ENCODE measurements around the gene NEMP1.

DNA sequence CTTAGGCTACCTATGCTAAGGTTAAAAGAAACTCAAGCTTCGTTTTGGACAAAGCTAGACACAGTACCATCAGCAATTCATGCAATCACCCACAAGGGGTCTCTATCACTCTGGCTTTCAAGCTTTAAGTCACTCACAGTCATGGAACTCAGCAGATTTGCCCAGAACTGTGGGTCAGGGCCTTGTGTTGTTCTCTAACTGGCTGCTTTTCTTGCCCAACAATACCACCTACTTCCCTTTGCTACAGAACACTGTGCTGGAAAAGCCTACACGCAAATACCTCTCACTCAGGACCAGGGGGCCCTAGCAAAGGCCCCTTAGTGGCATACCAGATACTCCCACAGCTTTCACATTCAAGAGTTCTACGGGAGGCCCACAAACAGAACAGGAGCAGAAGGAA lies 9.1 kb downstream of the NEMP1 start:
- TF ChIP-seq, protein P1, sequence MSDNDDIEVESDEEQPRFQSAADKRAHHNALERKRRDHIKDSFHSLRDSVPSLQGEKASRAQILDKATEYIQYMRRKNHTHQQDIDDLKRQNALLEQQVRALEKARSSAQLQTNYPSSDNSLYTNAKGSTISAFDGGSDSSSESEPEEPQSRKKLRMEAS (IDR thresholded peaks at IDR 0.05), result no peak
- peak; percentile 95 to 97 for TF ChIP-seq RAD21 (IDR thresholded peaks at IDR 0.05 in 1 of 2, conservative IDR thresholded peaks at IDR 0.05 in 1 of 2; ENCODE audit: low read depth in 2 of 2, low read length in 2 of 2)
- TF ChIP-seq, protein P2, sequence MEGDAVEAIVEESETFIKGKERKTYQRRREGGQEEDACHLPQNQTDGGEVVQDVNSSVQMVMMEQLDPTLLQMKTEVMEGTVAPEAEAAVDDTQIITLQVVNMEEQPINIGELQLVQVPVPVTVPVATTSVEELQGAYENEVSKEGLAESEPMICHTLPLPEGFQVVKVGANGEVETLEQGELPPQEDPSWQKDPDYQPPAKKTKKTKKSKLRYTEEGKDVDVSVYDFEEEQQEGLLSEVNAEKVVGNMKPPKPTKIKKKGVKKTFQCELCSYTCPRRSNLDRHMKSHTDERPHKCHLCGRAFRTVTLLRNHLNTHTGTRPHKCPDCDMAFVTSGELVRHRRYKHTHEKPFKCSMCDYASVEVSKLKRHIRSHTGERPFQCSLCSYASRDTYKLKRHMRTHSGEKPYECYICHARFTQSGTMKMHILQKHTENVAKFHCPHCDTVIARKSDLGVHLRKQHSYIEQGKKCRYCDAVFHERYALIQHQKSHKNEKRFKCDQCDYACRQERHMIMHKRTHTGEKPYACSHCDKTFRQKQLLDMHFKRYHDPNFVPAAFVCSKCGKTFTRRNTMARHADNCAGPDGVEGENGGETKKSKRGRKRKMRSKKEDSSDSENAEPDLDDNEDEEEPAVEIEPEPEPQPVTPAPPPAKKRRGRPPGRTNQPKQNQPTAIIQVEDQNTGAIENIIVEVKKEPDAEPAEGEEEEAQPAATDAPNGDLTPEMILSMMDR (IDR thresholded peaks at IDR 0.05; ENCODE audit: control extremely low read depth in 1 of 3, insufficient read depth in 1 of 3, low read depth in 1 of 3, low read length in 3 of 3), result peak in 2 of 3 experiments; percentile 90 to 94; a peak in 3 of 4 replicates
- no peak for TF ChIP-seq SUZ12 (IDR thresholded peaks at IDR 0.05; ENCODE audit: low read length)
- TF ChIP-seq SP2 (IDR thresholded peaks at IDR 0.05; ENCODE audit: low read length), result no peak
- no peak for TF ChIP-seq NRF1 (IDR thresholded peaks at IDR 0.05; ENCODE audit: low read depth, low read length)
- TF ChIP-seq RXRA (IDR thresholded peaks at IDR 0.05; ENCODE audit: insufficient read depth, low read depth, low read length), result no peak
- TF ChIP-seq TAF1 (IDR thresholded peaks at IDR 0.05; ENCODE audit: low read depth, low read length), result no peak
- TF ChIP-seq CBX5 (IDR thresholded peaks at IDR 0.05; ENCODE audit: low read depth, low read length), result no peak
- no peak for TF ChIP-seq RNF2 (IDR thresholded peaks at IDR 0.05; ENCODE audit: borderline replicate concordance, low read depth, low read length, missing control alignments, poor library complexity, severe bottlenecking)
- TF ChIP-seq, protein P3, sequence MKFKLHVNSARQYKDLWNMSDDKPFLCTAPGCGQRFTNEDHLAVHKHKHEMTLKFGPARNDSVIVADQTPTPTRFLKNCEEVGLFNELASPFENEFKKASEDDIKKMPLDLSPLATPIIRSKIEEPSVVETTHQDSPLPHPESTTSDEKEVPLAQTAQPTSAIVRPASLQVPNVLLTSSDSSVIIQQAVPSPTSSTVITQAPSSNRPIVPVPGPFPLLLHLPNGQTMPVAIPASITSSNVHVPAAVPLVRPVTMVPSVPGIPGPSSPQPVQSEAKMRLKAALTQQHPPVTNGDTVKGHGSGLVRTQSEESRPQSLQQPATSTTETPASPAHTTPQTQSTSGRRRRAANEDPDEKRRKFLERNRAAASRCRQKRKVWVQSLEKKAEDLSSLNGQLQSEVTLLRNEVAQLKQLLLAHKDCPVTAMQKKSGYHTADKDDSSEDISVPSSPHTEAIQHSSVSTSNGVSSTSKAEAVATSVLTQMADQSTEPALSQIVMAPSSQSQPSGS (IDR thresholded peaks at IDR 0.05; ENCODE audit: low read length), result no peak
- no peak for TF ChIP-seq JUND (IDR thresholded peaks at IDR 0.05; ENCODE audit: low read length)
